CD4-positive, alpha-beta T cell (primary cell): ENCODE measurements around the gene NUAK1. TPM values are rescaled to one million over a fixed set of nuclear protein-coding genes. Genes with fewer than 3 reads are reported as not detected.
"Not testable (repeated sequence)": the region's sequence is repeated elsewhere in the genome, so short reads cannot be mapped to it uniquely, and the experiment has no call there.

Experiments
- ATAC-seq: fragments of 200-7000 bp; cut with Tn5 transposase; one replicate; pipeline ENCODE4 v1.10.0; 2022; ENCODE audit warnings: mild to moderate bottlenecking; ENCODE audit not compliant: poor library complexity
- CTCF ChIA-PET: fragments of 350-600 bp; sonication (Branson Sonifier 250); formaldehyde crosslinking; loops from one replicate; lab custom pipeline; 2021; ENCODE audit warnings: antibody characterized with exemption, inconsistent platforms; lab: Charles Lee
- POLR2A ChIA-PET: fragments of 350-600 bp; sonication (Branson Sonifier 250); formaldehyde crosslinking; loops from one replicate; lab custom pipeline; 2021; ENCODE audit warnings: antibody characterized with exemption, inconsistent platforms; lab: Charles Lee
- DNase-seq, 14 experiments: peaks; one replicate each; pipeline ENCODE4 v3.0.0-alpha.2; 2013 to 2020; ENCODE audit warnings: mixed read lengths in 2 of 14
- H3K27ac ChIP-seq, 2 donors: one replicate each; pipeline versions ENCODE4 v1.5.1 to v1.7.0; 2013; ENCODE audit warnings: low read length in 2 of 2, low read depth in 1 of 2, mild to moderate bottlenecking in 1 of 2
- H3K27me3 ChIP-seq, 2 experiments: 1 replicate in 1 of 2; 2 replicates in 1 of 2; pipeline versions ENCODE4 v1.6.1 to v1.7.0; 2013; ENCODE audit warnings: low read length in 2 of 2, control low read depth in 1 of 2, mild to moderate bottlenecking in 1 of 2, moderate library complexity in 1 of 2; ENCODE audit not compliant: insufficient read depth in 2 of 2, control insufficient read depth in 1 of 2
- H3K36me3 ChIP-seq: one replicate; pipeline ENCODE4 v1.6.1; 2013; ENCODE audit warnings: low read length, control low read depth; ENCODE audit not compliant: insufficient read depth
- H3K4me1 ChIP-seq: one replicate; pipeline ENCODE4 v1.6.1; 2013; ENCODE audit warnings: low read length, control low read depth; ENCODE audit not compliant: insufficient read depth
- H3K4me3 ChIP-seq: one replicate; pipeline ENCODE4 v1.5.1; 2013; ENCODE audit warnings: mild to moderate bottlenecking, low read length, moderate library complexity
- H3K9me3 ChIP-seq, 2 experiments: 1 replicate in 1 of 2; 2 replicates in 1 of 2; pipeline versions ENCODE4 v1.6.1 to v1.7.0; 2013; ENCODE audit warnings: low read length in 2 of 2, mild to moderate bottlenecking in 2 of 2, control low read depth in 1 of 2, moderate library complexity in 1 of 2; ENCODE audit not compliant: control insufficient read depth in 1 of 2, insufficient read depth in 1 of 2
- H3K27ac Mint-ChIP-seq: one replicate; pipeline ENCODE4 v1.8.0; 2020; ENCODE audit warnings: mixed read lengths
- H3K27me3 Mint-ChIP-seq: one replicate; pipeline ENCODE4 v1.8.0; 2021; ENCODE audit warnings: mixed read lengths
- H3K36me3 Mint-ChIP-seq: one replicate; pipeline ENCODE4 v1.8.0; 2021; ENCODE audit warnings: low read depth, mixed read lengths
- H3K4me1 Mint-ChIP-seq: one replicate; pipeline ENCODE4 v1.8.0; 2021; ENCODE audit warnings: low read depth, mixed read lengths
- H3K4me3 Mint-ChIP-seq: one replicate; pipeline ENCODE4 v1.8.0; 2020; ENCODE audit warnings: mild to moderate bottlenecking, mixed read lengths
- H3K9me3 Mint-ChIP-seq: one replicate; pipeline ENCODE4 v1.8.0; 2020; ENCODE audit warnings: mixed read lengths
- intact Hi-C, 2 experiments: fragments of 100-400 bp; cut with DNase I in 1 of 2; cut with micrococcal nuclease in 1 of 2; formaldehyde crosslinking; loops; one replicate each; pipeline versions ENCODE4 v1.15.1 to v1.9.0; 2023 to 2025; cut with DNase I, micrococcal nuclease
- total RNA-seq, 174 experiments: library from RNA in 2 of 174; stranded (reverse) in 2 of 174; gene quantifications; one replicate each; pipeline ENCODE4 v1.2.3 and lab custom pipeline; 2021 to 2026
- TF ChIP-seq, protein P1 (sequence below): fragments of 200-600 bp; IDR thresholded peaks from one replicate; pipeline ENCODE4 v1.8.0; 2022; ENCODE audit warnings: antibody characterized with exemption, mild to moderate bottlenecking

The NUAK1 gene
- total RNA-seq, 2 experiments from 2014 or later = 0.16 TPM; not detected in 1

DNA sequence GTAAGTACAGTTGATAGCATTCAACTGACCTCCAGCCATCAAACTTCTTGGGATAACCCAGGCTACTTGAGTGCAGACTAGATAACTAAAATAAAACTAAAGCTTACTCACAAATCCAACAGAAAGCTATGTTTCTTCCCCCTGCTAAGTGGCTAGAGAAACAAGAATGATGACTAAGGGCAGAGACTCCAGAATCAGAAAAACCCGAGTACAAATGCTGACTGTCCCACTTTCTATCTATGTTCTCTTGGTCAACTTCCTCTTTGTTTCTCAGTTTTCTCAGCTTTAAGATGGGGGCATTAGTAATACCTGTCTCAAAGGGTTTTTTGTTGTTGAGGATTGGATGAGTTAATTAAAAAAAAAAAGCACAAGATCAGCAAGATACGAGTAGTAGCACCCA, 6.1 kb upstream of the NUAK1 start:
- POLR2A ChIA-PET = no interaction called here
- H3K27ac ChIP-seq = no peak overlapping the region
- peaks cover 23 to 26% of the 10 kb centered on the region in 2 experiments for H3K27me3 ChIP-seq
- no peak overlapping the region for H3K4me3 ChIP-seq
- H3K36me3 ChIP-seq = no peaks in the 10 kb centered on the region
- Mint-ChIP-seq H3K9me3 (no peaks in the 10 kb centered on the region), H3K27me3 (peaks cover 80% of the 10 kb centered on the region), H3K4me1 (no peaks in the 10 kb centered on the region), H3K36me3 (no peaks in the 10 kb centered on the region), H3K27ac (no peak overlapping the region), H3K4me3 (no peak overlapping the region)
- DNase-seq (no peak), ATAC-seq (no peak)
- peaks cover 0 to 2% of the 10 kb centered on the region in 2 experiments for H3K9me3 ChIP-seq
- intact Hi-C loops = no loop called here
- TF ChIP-seq, protein P1, sequence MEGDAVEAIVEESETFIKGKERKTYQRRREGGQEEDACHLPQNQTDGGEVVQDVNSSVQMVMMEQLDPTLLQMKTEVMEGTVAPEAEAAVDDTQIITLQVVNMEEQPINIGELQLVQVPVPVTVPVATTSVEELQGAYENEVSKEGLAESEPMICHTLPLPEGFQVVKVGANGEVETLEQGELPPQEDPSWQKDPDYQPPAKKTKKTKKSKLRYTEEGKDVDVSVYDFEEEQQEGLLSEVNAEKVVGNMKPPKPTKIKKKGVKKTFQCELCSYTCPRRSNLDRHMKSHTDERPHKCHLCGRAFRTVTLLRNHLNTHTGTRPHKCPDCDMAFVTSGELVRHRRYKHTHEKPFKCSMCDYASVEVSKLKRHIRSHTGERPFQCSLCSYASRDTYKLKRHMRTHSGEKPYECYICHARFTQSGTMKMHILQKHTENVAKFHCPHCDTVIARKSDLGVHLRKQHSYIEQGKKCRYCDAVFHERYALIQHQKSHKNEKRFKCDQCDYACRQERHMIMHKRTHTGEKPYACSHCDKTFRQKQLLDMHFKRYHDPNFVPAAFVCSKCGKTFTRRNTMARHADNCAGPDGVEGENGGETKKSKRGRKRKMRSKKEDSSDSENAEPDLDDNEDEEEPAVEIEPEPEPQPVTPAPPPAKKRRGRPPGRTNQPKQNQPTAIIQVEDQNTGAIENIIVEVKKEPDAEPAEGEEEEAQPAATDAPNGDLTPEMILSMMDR = no peak
- CTCF ChIA-PET = interaction anchor here (1.2 kb wide), 1 partner anchor 21 kb away, joined by 3 read pairs; no protein-coding TSS in a partner anchor
- H3K4me1 ChIP-seq = peaks cover 1% of the 10 kb centered on the region

DNA sequence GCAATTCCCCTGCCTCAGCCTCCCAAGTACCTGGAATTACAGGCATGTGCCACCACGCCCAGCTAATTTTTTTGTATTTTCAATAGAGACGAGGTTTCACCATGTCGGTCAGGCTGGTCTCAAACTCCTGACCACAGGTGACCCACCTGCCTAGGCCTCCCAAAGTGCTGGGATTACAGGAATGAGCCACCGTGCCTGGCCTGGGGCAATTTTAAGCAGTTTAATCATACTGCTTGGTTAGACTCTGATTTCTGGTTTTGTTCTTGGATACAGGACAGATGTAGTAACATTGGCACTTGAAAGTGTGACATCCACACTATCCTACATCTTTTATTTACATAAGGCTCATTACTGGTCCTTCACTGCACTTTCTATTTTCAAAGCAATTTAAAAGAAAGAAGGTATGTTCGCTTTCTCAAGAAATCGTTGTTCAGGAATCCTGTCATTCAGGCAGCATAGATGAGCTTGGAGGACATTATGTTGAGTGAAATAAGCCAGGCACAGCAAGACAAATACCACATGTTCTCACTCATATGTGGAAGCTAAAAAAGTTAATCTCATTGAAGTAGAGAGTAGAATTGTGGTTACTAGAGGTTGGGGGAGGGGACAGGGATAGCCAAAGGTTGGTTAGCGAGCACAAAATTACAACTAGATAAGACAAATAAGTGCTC, 4.0 kb upstream of the NUAK1 start:
- ChIA-PET CTCF (no interaction called here), POLR2A (no interaction called here)
- Mint-ChIP-seq H3K36me3 (no peaks in the 10 kb centered on the region), H3K4me3 (no peak overlapping the region), H3K27me3 (peaks cover 78% of the 10 kb centered on the region), H3K27ac (no peak overlapping the region), H3K4me1 (peaks cover 4% of the 10 kb centered on the region), H3K9me3 (no peaks in the 10 kb centered on the region)
- intact Hi-C loops = no loop called here
- peaks cover 0 to 6% of the 10 kb centered on the region in 2 experiments for H3K9me3 ChIP-seq
- H3K27ac ChIP-seq = no peak overlapping the region
- no peak overlapping the region for H3K4me3 ChIP-seq
- no peaks in the 10 kb centered on the region for H3K36me3 ChIP-seq
- DNase-seq (no peak), ATAC-seq (no peak)
- H3K4me1 ChIP-seq = peaks cover 15% of the 10 kb centered on the region
- H3K27me3 ChIP-seq = peaks cover 28 to 40% of the 10 kb centered on the region in 2 experiments
- TF ChIP-seq, protein P1 = no peak

DNA sequence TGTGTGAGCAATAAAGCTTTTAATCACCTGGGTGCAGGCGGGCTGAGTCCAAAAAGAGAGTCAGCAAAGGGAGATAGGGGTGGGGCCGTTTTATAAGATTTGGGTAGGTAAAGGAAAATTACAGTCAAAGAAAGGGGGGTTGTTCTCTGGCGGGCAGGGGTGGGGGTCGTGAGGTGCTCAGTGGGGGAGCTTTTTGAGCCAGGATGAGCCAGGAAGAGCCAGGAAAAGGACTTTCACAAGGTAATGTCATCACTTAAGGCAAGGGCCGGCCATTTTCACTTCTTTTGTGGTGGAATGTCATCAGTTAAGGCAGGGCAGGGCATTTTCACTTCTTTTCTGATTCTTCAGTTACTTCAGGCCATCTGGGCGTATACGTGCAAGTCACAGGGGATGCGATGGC, 3.2 kb upstream of the NUAK1 start:
- H3K27me3 Mint-ChIP-seq = peaks cover 80% of the 10 kb centered on the region
- POLR2A ChIA-PET = not testable (repeated sequence)

More for the DNA sequence above, 3.2 kb upstream of the NUAK1 start:
- H3K4me3 ChIP-seq, H3K9me3 Mint-ChIP-seq, CTCF ChIA-PET, ATAC-seq, H3K36me3 Mint-ChIP-seq, DNase-seq, intact Hi-C loops, H3K4me3 Mint-ChIP-seq, H3K27ac ChIP-seq, H3K36me3 ChIP-seq, H3K4me1 Mint-ChIP-seq, H3K27ac Mint-ChIP-seq, H3K9me3 ChIP-seq: not testable (repeated sequence)
- peaks cover 15% of the 10 kb centered on the region for H3K4me1 ChIP-seq
- H3K27me3 ChIP-seq = peaks cover 36 to 45% of the 10 kb centered on the region in 2 experiments
